Muscle of arm (tissue), 12 donors: ENCODE results near the gene KDM6B. TPM values are rescaled to one million over a fixed set of nuclear protein-coding genes. Genes with fewer than 3 reads are reported as not detected.

ENCODE experiments used
- DNase-seq: peaks from one replicate; pipeline ENCODE4 v3.0.0-alpha.2; 2013
- polyA plus RNA-seq, 12 donors: library from polyadenylated mRNA; unstranded; fragments of 120-200 nt; gene quantifications; one replicate each; pipeline ENCODE4 v1.2.1, GENCODE V29; 2013; ENCODE audit not compliant: insufficient read length in 12 of 12

The KDM6B gene
- polyA plus RNA-seq, 12 donors, result 10.9 to 26.5 (median 14.6) TPM; not detected in 1

DNA sequence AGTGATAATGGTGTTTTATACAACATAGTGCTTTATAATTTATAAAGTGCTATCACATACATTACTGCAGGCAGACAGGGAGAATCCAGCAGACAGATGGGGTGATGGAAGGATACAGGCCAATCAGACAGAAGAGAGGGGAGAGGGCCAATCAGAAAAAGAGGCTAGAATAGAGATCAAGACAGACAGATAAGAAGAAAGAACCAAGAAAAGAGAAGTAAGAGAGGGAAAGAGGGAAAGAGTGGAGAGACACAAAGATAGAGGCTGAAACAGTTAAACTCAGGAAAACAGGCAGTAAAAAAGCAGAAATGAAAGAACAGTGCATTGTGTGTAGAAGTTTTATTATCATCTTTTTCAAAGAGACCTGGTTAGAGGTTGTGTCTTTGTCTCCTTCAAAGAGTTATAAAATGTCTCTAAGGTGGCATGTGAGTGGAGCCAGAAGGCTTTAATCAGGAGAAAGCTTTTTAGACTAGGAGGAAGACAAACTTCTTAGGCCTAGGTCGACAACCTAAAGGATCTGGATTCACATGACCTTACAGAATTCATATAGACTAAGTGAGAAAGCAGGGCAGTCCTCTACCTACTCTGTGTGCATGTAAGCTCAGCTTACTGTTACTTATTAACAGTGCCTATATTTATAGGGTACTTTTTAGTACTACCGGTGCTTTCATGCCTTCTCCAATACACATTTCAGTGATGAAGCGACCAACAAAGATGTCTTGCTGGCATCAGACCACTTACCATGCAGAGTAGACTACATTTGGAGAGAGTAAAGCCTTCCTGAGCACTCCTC, 46.3 kb downstream of the KDM6B start:
- DNase-seq, result no peak

DNA sequence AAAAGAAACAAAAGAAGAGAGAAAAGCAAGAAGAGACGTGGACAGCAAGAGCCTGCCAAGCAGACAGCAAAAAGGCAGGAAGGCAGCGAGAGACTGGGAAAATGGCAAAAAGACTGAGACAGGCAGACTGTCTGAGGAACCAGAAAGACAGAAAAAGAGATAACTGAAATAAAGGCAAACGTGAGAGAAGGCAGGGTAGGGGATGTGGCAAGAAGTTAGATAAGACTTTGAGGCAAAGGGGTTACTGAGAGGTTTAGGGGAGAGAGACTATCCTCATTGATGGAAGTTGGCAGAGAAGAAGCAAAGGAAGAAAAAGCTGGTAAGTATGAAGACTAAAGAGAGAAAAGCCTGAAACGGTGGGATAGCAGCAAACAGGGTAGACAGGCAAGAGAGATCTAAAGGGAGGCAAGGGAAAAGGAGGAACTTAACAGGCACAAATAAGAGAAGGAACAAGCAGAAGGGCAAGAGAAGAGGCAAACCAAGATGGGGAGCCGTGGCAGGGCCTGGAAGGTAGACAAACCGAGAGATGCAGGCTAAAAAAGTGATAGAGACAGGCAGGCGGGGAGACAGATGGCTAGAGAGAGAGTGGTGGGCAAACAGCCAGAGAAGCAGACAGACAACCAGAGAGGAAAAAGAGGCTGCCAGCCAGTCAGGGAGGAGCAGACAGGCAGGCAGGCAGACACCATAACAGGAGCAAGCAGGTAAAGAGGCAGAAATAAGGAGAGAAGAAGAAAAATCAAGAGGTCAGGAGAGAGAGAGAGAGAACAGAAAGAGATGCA, 47.4 kb downstream of the KDM6B start:
- DNase-seq, result no peak

GRCh38 chr17:7882068-7882467, 48.1 kb downstream of the KDM6B start:
- no peak for DNase-seq

DNA sequence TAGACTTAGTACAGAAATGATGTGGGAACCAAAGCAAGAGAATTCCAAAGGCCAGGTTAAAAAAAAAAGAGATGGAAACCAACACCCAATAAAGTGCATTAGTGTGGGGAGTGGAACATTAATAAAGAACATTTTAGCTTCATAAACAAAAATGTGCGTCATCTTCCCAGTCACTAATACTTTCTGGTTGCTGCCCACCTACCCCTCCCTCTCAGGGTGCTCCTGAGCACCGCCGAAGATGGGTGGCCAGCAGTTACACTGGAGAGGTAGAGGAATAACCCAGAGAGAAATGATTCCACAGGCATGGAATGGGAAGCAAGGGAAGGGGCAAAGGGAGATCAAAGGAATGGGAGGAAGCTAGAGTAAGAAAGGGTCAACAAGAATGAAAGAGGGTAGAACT, 48.6 kb downstream of the KDM6B start:
- DNase-seq, result no peak

Other genes with a start within 250 kb of the KDM6B start
- gene SOX15, start 244.1 kb upstream of the KDM6B start, polyA plus RNA-seq, result 10 to 100 TPM in 1 of 12 donors, 1 to 10 TPM in 9, not detected in 2; 1.3 to 12.9 (median 1.8) TPM
- 10 to 100 TPM in 11 of 12 donors, not detected in 1; 30.5 to 71.8 (median 37.0) TPM for gene FXR2, start 219.3 kb upstream of the KDM6B start, polyA plus RNA-seq
- 10 to 100 TPM in 11 of 12 donors, not detected in 1; 44.5 to 83.2 (median 68.8) TPM for gene SAT2, start 206.4 kb upstream of the KDM6B start, polyA plus RNA-seq
- 1 to 10 TPM in 7 of 12 donors, under 1 TPM in 3, not detected in 2; 0.60 to 2.1 (median 1.2) TPM for gene SHBG, start 204.1 kb upstream of the KDM6B start, polyA plus RNA-seq
- 10 to 100 TPM in 11 of 12 donors, not detected in 1; 15.8 to 39.9 (median 26.1) TPM for gene ATP1B2, start 183.3 kb upstream of the KDM6B start, polyA plus RNA-seq
- 100 to 1,000 TPM in 1 of 12 donors, 10 to 100 TPM in 11; 32.5 to 874 (median 37.6) TPM for gene TP53, start 146.7 kb upstream of the KDM6B start, polyA plus RNA-seq
- gene WRAP53, start 145.7 kb upstream of the KDM6B start, polyA plus RNA-seq, result 1 to 10 TPM in 11 of 12 donors, not detected in 1; 5.1 to 9.9 (median 7.5) TPM
- gene EFNB3, start 129.0 kb upstream of the KDM6B start, polyA plus RNA-seq, result 10 to 100 TPM in 2 of 12 donors, 1 to 10 TPM in 9, not detected in 1; 3.2 to 15.0 (median 6.0) TPM
- 10 to 100 TPM in 2 of 12 donors, 1 to 10 TPM in 9, not detected in 1; 2.3 to 13.6 (median 3.8) TPM for gene DNAH2, start 116.5 kb upstream of the KDM6B start, polyA plus RNA-seq
- 10 to 100 TPM in 11 of 12 donors, not detected in 1; 14.1 to 29.0 (median 20.2) TPM for gene TMEM88, start 20.8 kb downstream of the KDM6B start, polyA plus RNA-seq
- 10 to 100 TPM in 11 of 12 donors, not detected in 1; 34.8 to 74.9 (median 41.8) TPM for gene NAA38, start 23.3 kb downstream of the KDM6B start, polyA plus RNA-seq
- 10 to 100 TPM in 4 of 12 donors, 1 to 10 TPM in 7, not detected in 1; 6.7 to 14.1 (median 8.7) TPM for gene CYB5D1, start 23.8 kb downstream of the KDM6B start, polyA plus RNA-seq
- gene CHD3, start 54.6 kb downstream of the KDM6B start, polyA plus RNA-seq, result 100 to 1,000 TPM in 2 of 12 donors, 10 to 100 TPM in 9, not detected in 1; 56.4 to 524 (median 74.2) TPM
- gene RNF227, start 82.1 kb downstream of the KDM6B start, polyA plus RNA-seq, result 1 to 10 TPM in 10 of 12 donors, not detected in 2; 2.4 to 4.8 (median 3.0) TPM
- 10 to 100 TPM in 1 of 12 donors, 1 to 10 TPM in 9, not detected in 2; 2.5 to 18.8 (median 6.0) TPM for gene KCNAB3, start 95.6 kb downstream of the KDM6B start, polyA plus RNA-seq
- 10 to 100 TPM in 11 of 12 donors, not detected in 1; 76.1 to 93.9 (median 82.4) TPM for gene TRAPPC1, start 97.7 kb downstream of the KDM6B start, polyA plus RNA-seq
- 10 to 100 TPM in 11 of 12 donors, not detected in 1; 24.9 to 62.8 (median 31.2) TPM for gene CNTROB, start 98.0 kb downstream of the KDM6B start, polyA plus RNA-seq
- gene GUCY2D, start 168.4 kb downstream of the KDM6B start, polyA plus RNA-seq, result under 1 TPM in 3 of 12 donors, not detected in 9; 0.04 to 0.15 (median 0.05) TPM
- gene ALOX15B, start 204.8 kb downstream of the KDM6B start, polyA plus RNA-seq, result 1 to 10 TPM in 1 of 12 donors, under 1 TPM in 9, not detected in 2; 0.18 to 1.2 (median 0.28) TPM